SJCRH30 (cell line): ENCODE data around the gene CIT. TPM values are rescaled to one million over a fixed set of nuclear protein-coding genes. Genes with fewer than 3 reads are reported as not detected.
"Not testable (repeated sequence)": the region's sequence is repeated elsewhere in the genome, so short reads cannot be mapped to it uniquely, and the experiment has no call there.

Experiments used
- DNase-seq, 2 experiments: peaks; one replicate each; pipeline ENCODE4 v3.0.0-alpha.2; 2015 to 2020
- H3K27ac ChIP-seq: fragments of 250-450 bp; sonication (Bioruptor Pico); 2 replicates; pipeline ENCODE4 v1.5.1; 2020; ENCODE audit warnings: mild to moderate bottlenecking, moderate library complexity
- H3K27me3 ChIP-seq: fragments of 250-450 bp; sonication (Bioruptor Pico); 2 replicates; pipeline ENCODE4 v1.5.1; 2020; ENCODE audit warnings: mild to moderate bottlenecking, moderate library complexity
- H3K36me3 ChIP-seq: fragments of 250-450 bp; sonication (Bioruptor Pico); 2 replicates; pipeline ENCODE4 v1.5.1; 2020; ENCODE audit warnings: mild to moderate bottlenecking, moderate library complexity
- H3K4me1 ChIP-seq: fragments of 250-450 bp; sonication (Bioruptor Pico); 2 replicates; pipeline ENCODE4 v1.5.1; 2020; ENCODE audit warnings: mild to moderate bottlenecking, moderate library complexity
- H3K4me3 ChIP-seq: fragments of 250-450 bp; sonication (Bioruptor Pico); 2 replicates; pipeline ENCODE4 v1.5.1; 2020; ENCODE audit warnings: mild to moderate bottlenecking, moderate library complexity
- H3K9me3 ChIP-seq: fragments of 250-450 bp; sonication (Bioruptor Pico); replicated peaks from 2 replicates; pipeline ENCODE4 v1.5.1; 2020; ENCODE audit warnings: mild to moderate bottlenecking, moderate library complexity
- total RNA-seq: library from RNA; depleted of rRNA; stranded (reverse); fragments of >200 nt; shearing (Covaris generic); gene quantifications from 2 replicates; pipeline ENCODE4 v1.2.3, GENCODE V29; 2014

CIT gene
- total RNA-seq, 1 experiment from 2014 or later: 43.7 TPM

DNA sequence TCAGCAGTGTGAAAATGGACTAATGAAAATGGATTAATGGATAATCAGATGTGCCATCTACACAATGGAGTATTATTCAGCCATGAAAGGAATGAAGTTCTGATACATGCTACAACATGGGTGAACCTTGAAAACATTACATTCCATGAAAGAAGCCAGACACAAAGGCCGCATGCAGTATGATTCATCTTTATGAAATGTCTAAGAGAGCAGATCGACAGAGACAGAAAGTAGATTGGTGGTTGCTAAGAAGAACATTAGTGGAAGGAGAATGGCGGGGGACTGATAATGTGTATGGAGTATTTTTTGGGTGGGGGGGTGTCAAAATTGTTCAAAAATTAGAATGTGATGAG, 161.9 kb downstream of the CIT start:
- Histone ChIP-seq H3K4me3 (no peak overlapping the region), H3K27ac (no peak overlapping the region), H3K27me3 (no peaks in the 10 kb centered on the region), H3K4me1 (peaks cover 4% of the 10 kb centered on the region; the same call in 1 of the 2 replicates), H3K9me3 (no peaks in the 10 kb centered on the region), H3K36me3 (peaks cover 57% of the 10 kb centered on the region)
- DNase-seq: no peak

DNA sequence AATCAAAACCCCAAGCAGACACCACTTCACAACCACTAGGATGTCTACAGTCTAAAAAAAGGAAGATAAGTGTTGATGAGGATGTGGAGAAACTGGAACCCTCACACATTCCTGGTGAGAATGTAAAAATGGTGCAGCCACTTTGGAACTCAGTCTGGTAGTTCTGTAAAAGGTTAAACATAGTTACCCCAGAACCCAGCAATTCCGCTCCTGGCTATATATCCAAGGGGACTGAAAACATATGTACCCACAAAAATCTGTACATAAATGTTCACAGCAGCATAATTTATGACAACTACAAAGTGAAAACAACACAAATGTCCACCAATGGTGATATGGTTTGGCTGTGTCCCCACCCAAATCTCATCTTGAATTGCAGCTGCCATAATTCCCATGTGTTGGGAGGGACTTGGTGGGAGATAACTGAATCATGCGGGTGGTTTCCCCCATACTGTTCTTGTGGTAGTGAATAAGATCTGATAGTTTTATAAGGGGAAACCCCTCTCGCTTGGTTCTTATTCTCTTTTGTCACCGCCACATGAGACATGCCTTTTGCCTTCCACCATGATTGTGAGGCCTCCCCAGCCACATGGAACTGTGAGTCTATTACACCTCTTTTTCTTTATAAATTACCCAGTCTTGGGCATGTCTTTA, 162.4 kb downstream of the CIT start:
- DNase-seq: no peak
- no peaks in the 10 kb centered on the region for H3K9me3 ChIP-seq
- no peak overlapping the region for H3K4me3 ChIP-seq
- H3K36me3 ChIP-seq: peaks cover 60% of the 10 kb centered on the region
- no peak overlapping the region for H3K27ac ChIP-seq
- H3K4me1 ChIP-seq: peaks cover 4% of the 10 kb centered on the region; the same call in 1 of the 2 replicates
- H3K27me3 ChIP-seq: no peaks in the 10 kb centered on the region

DNA sequence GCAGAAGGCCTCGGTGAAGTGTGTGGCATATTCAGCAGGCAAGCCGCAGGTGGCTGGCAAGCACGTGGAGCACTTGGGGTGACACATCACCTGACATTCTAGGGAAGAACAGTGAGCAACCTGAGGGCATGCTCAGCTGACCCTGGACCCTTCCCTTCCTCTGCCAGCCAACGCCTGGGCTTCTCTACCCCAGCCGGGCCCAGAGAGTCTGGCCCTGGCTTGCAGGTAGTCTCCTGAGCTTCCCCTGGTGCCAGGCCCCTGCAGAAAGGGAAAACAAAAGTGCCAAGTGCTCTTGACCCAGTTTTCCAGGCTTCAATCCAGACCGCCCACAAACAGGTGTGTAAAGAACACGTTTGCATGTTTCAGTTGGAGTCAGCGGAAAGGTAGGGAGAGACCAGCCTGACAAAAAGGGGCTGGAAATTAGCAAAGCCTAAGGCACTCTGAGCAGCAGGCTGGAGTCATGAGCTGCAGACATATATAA, 163.5 kb downstream of the CIT start:
- peaks cover 63% of the 10 kb centered on the region for H3K36me3 ChIP-seq
- H3K4me1 ChIP-seq: peaks cover 4% of the 10 kb centered on the region; the same call in 1 of the 2 replicates
- no peak overlapping the region for H3K27ac ChIP-seq
- H3K4me3 ChIP-seq: no peak overlapping the region
- no peak for DNase-seq
- no peaks in the 10 kb centered on the region for H3K9me3 ChIP-seq
- no peaks in the 10 kb centered on the region for H3K27me3 ChIP-seq

DNA sequence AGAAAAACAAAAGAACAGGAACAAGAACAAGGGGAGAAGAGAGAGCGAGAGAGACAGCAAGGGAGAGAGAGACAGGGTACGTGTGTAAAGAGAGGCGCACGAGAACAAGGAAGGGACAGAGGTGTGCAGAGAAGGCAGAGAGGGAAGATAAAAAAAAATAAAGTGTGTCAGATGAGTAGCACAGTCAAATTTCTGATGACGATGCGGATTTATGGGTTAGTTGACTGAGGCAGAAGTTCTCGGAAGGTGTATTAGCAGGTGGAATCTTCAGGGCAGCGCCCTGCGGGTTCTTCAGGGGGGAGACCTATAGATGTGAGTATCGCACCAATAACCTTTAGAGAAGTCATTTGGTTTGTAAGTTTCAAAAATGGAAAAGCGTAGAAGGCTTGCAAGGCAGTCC, 164.4 kb downstream of the CIT start:
- peaks cover 61% of the 10 kb centered on the region for H3K36me3 ChIP-seq
- H3K4me1 ChIP-seq: peaks cover 4% of the 10 kb centered on the region; the same call in 1 of the 2 replicates

DNA sequence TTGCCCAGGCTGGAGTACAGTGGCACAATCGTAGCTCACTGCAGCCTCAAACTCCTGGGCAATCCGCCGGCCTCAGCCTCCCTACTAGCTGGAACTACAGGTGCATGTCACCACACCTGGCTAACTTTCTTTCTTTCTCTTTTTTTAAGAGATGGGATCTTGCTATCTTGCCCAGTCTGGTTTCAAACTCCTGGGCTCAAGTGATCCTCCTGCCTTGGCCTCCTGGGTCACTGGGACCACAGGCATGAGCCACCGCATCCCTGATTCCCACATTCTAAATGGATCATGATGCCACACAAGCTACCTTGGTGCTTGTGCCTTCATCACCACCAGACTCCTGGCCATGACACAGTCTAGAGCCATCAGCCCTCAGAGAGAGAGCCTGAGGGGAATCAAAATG, 165.4 kb downstream of the CIT start:
- no peak overlapping the region for H3K4me3 ChIP-seq
- no peak overlapping the region for H3K27ac ChIP-seq
- H3K36me3 ChIP-seq: peaks cover 62% of the 10 kb centered on the region
- DNase-seq: no peak
- H3K4me1 ChIP-seq: peaks cover 3% of the 10 kb centered on the region; the same call in 1 of the 2 replicates
- H3K9me3 ChIP-seq: no peaks in the 10 kb centered on the region
- H3K27me3 ChIP-seq: no peaks in the 10 kb centered on the region

More for the DNA sequence above, 164.4 kb downstream of the CIT start:
- no peak for DNase-seq
- H3K27ac ChIP-seq: no peak overlapping the region
- no peak overlapping the region for H3K4me3 ChIP-seq
- no peaks in the 10 kb centered on the region for H3K27me3 ChIP-seq
- H3K9me3 ChIP-seq: no peaks in the 10 kb centered on the region

DNA sequence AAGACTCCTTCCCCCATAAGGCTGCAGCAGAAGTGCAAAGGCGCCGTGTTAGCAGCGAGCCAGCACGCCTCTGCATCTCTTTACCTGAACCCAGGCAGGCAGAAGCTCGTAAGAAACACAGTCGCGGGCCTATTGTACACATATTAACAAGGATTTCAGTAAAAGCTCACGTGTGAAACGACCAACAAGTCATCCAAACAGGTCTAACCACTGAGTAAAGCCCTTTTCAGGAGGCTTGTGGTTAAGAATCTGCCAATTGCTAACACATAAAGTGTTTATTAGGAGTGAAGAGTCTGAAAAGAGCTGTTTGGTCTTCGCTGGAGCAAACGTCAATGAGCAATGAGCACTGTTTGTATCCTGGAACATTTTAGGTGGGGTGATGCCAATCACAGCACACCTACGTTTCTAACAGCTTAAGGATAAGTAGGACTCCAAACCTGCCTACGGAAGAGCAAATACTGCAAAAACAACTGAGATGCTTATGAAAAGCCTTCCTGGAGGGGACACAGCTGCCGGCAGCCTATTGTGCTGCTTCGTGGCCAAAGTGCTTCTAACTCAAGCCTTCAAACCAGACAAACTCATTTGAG, 166.1 kb downstream of the CIT start:
- H3K27ac ChIP-seq: no peak overlapping the region
- no peak overlapping the region for H3K4me3 ChIP-seq
- H3K36me3 ChIP-seq: peaks cover 63% of the 10 kb centered on the region
- no peaks in the 10 kb centered on the region for H3K27me3 ChIP-seq
- H3K4me1 ChIP-seq: no peaks in the 10 kb centered on the region
- no peak for DNase-seq
- no peaks in the 10 kb centered on the region for H3K9me3 ChIP-seq

DNA sequence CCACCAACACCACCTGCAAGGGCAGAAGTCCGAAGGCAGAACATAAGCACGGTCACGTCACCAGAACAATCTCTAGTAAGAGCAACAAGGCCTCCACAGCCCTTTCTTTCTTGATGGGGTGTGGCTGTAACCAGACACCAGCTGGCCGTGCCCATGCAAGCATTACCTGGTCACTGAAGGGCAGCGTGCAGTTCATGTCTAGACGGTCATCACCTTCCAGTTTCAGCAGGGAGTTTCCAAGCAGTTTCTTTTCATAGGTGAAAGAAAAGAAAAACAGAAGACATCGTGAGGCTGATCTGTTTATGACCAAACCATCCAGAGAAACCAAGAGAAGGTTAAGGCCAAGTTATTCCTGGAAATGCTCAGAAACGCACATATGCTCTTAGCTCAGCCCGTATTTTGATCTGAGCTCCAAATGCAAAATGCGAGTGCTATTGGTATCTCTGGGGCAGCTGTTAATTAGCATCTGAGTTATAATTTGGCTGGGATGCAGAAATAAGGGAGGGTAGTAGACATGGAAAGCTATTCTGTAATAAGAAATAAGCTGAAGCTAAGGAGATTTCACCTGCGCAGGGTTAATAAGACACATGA, 166.7 kb downstream of the CIT start:
- H3K36me3 ChIP-seq: peaks cover 58% of the 10 kb centered on the region
- H3K27ac ChIP-seq: no peak overlapping the region
- H3K4me3 ChIP-seq: no peak overlapping the region
- DNase-seq: no peak
- H3K4me1 ChIP-seq: no peaks in the 10 kb centered on the region
- H3K9me3 ChIP-seq: no peaks in the 10 kb centered on the region
- no peaks in the 10 kb centered on the region for H3K27me3 ChIP-seq

DNA sequence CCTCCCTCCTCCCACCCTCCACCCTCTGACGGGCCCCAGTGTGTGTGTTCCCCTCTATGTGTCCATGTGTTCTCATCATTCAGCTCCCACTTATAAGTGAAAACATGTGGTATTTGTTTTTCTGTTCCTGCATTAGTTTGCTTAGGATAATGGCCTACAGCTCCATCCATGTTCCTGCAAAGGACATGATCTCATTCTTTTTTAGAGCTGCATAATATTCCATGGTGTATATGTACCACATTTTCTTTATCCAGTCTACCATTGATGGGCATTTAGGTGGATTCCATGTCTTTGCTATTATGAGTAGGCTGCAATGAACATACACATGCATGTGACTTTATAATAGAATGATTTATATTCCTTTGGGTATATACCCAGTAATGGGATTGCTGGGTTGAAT, 170.7 kb downstream of the CIT start:
- not testable (repeated sequence) for H3K4me3 ChIP-seq, DNase-seq, H3K27ac ChIP-seq, H3K4me1 ChIP-seq, H3K9me3 ChIP-seq, H3K27me3 ChIP-seq
- H3K36me3 ChIP-seq: peaks cover 36% of the 10 kb centered on the region

DNA sequence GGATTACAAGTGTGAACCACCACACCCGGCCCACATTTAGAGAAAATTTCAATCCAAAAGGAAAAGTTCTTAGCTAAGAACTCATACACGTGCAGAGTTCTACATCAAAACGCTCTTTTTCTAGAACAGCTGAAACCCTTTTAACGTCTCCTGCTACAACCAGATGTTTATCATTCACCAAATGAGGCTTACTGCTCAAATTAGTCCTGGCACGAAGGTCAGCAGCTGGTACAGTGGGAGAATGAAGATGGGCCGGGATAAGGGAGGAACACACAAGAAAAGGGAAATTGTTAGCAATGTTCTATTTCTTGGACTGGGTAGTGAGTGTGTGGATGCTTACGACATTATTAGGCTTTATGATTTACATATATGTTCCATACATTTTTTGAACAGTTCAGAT, 171.9 kb downstream of the CIT start:
- Histone ChIP-seq H3K36me3 (peaks cover 29% of the 10 kb centered on the region), H3K4me3 (no peak overlapping the region), H3K27ac (no peak overlapping the region), H3K27me3 (no peaks in the 10 kb centered on the region), H3K9me3 (no peaks in the 10 kb centered on the region), H3K4me1 (no peaks in the 10 kb centered on the region)
- DNase-seq: no peak

DNA sequence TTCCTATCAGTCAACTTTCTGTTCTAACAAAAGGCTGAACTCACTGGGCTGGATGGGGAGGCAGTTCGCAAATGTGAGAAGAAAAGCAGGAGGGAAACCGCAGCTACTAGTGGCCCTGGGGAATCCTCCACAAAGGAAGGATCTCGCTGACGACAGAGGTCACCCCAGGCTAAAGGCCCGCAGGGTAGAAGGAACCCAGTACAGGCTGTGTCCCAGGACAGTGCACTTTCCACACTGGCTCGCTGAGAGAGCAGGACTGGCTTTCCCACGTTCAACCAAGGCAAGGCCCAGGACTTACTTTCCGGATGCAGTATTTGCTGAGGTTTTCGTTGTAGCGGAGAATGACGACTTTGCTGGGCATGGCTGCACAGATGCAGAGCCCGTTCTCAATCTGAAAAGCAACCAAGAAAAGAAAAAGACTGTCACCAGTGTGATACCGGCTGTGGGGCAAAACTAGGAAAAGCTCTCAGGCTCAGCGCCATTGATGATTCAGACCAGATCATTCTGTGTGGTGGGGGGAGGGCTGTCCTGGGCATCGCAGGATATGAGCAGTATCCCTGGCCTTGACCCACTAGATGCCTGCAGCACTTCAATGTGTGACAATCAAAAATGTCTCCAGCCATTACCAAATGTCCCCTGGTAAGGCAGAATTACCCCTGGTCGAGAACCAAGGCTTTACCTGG, 172.9 kb downstream of the CIT start:
- H3K27ac ChIP-seq: no peak overlapping the region
- H3K4me1 ChIP-seq: no peaks in the 10 kb centered on the region
- no peak for DNase-seq
- H3K9me3 ChIP-seq: no peaks in the 10 kb centered on the region
- H3K4me3 ChIP-seq: no peak overlapping the region
- peaks cover 23% of the 10 kb centered on the region for H3K36me3 ChIP-seq
- H3K27me3 ChIP-seq: no peaks in the 10 kb centered on the region

DNA sequence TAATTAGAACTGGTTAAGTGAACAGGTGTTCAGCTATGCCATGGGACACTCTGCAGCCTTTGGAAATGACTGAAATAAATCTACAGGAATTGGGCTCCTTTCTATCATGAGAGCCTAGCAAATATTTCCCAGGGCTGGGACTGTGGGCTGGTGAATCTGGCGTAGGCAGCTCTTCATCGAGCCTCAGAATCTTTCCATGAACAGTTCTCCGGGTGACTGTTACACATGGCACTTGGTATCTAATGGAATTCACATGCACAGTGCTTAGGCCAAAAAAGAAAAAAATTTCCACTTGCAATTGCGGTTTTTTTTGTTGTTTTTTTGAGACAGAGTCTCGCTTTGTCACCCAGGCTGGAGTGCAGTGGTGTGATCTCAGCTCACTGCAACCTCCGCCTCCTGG, 177.0 kb downstream of the CIT start:
- H3K27me3 ChIP-seq: no peaks in the 10 kb centered on the region
- no peak for DNase-seq
- H3K27ac ChIP-seq: no peak overlapping the region
- H3K36me3 ChIP-seq: peaks cover 23% of the 10 kb centered on the region
- no peaks in the 10 kb centered on the region for H3K9me3 ChIP-seq
- H3K4me3 ChIP-seq: no peak overlapping the region
- H3K4me1 ChIP-seq: no peaks in the 10 kb centered on the region

DNA sequence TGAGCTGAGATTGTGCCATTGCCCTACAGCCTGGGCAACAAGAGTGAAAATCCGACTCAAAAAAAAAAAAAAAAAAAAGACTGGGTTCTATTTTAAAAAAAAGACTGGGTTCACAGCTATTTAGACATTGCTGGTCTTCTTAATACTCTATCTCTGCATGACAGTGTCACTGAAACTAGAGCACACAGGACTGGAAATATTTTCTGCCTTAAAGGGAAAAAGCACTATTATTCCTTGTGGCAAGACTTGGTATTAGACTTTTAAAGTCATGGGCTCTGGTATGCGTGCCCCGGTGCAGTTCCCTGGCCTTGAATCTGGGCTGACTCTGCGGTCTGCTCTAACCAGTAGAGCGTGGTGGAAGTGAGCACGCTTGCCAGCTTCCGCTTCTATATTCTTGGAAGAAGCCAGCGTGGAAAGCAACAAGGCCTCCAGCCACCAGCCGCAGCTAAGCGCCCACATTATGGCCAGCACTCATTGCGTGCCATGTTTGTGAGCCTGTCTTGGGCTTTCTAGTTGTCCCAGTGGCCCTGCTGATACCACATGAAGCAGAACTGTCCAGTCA, 177.8 kb downstream of the CIT start:
- Histone ChIP-seq H3K9me3 (no peaks in the 10 kb centered on the region), H3K27ac (no peak overlapping the region), H3K4me3 (no peak overlapping the region), H3K27me3 (no peaks in the 10 kb centered on the region), H3K36me3 (peaks cover 27% of the 10 kb centered on the region), H3K4me1 (no peaks in the 10 kb centered on the region)
- no peak for DNase-seq

DNA sequence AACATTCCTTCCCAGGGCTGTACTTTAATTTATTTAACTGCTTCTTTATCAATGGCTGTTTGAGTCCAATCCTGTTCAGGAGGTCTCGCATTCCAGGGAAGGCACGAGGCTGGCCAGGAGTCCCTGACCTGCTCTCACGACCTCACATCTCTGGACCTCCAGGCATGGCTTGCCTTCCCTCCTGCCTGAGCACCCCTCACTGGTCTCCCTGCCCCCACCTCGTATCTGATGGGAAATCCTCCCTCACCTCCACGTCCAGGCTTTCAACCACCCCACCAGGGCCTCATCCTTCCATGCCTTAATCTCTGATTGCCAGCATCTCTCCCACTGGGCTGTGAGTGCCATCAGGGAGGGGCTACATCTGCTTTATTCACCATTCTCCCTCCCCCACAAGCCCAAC, 180.2 kb downstream of the CIT start:
- Histone ChIP-seq H3K27ac (no peak overlapping the region), H3K36me3 (peaks cover 29% of the 10 kb centered on the region), H3K4me3 (no peak overlapping the region), H3K4me1 (peaks cover 17% of the 10 kb centered on the region), H3K9me3 (no peaks in the 10 kb centered on the region), H3K27me3 (no peaks in the 10 kb centered on the region)
- DNase-seq: no peak

DNA sequence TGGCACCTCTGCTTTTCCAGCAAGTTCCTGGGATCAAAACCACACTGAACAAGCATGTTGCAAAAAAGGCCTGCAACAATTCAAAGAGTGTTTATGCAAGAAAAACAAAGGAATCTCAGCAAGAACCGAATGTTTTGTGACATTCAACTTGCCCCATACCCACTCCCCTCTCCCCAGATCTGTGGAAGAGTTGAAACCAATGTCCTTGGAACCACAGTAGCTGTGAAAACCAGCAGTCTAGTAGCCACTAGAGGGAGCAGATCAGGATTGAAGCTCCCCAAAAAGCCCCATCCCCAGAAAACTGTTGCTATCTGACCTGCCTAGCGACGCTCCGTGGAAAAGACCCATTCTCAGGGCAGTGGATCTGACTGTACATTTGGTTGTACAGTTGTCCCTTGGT, 182.1 kb downstream of the CIT start:
- Histone ChIP-seq H3K4me1 (peaks cover 17% of the 10 kb centered on the region), H3K27me3 (no peaks in the 10 kb centered on the region), H3K4me3 (no peak overlapping the region), H3K27ac (no peak overlapping the region), H3K9me3 (no peaks in the 10 kb centered on the region), H3K36me3 (peaks cover 35% of the 10 kb centered on the region)
- peak in 1 of 2 experiments; percentile 14 for DNase-seq

DNA sequence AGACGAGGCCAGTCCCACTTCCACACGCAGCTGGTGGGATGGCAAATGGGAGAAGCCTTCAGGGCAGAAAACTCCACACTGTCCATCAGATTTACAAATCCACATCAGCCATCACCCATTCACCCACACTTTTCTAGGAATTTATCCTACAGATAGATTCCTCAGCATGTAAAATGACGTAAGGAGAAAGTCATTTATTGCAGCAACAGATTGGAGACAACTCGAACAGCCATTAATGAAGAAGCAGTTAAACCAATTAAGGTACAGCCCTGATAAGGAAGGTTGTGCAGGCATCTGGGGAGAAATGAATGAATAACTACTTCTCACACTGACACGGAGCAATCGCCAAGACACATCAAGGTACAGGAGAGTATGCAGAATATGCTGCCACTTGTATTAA, 183.0 kb downstream of the CIT start:
- H3K4me3 ChIP-seq: no peak overlapping the region
- no peak overlapping the region for H3K27ac ChIP-seq
- no peak for DNase-seq
- no peaks in the 10 kb centered on the region for H3K9me3 ChIP-seq
- peaks cover 38% of the 10 kb centered on the region for H3K36me3 ChIP-seq
- no peaks in the 10 kb centered on the region for H3K27me3 ChIP-seq
- peaks cover 17% of the 10 kb centered on the region for H3K4me1 ChIP-seq
